ENCODE data around the gene IGSF11. TPM values are rescaled to one million over a fixed set of nuclear protein-coding genes. Genes with fewer than 3 reads are reported as not detected.

IGSF11 gene
- total RNA-seq, 1 donor from 2014 or later: 0.14 TPM

GRCh38 chr3:118951089-118951488, 83.6 kb downstream of the IGSF11 start:
- intact Hi-C loops (cut with micrococcal nuclease): no loop called here

GRCh38 chr3:118949113-118949760, 85.4 kb downstream of the IGSF11 start:
- intact Hi-C loops (cut with micrococcal nuclease): loop anchor here (5.0 kb wide), 1 partner anchor 83 kb away; the partner anchor contains the start of gene IGSF11

- intact Hi-C loops (cut with micrococcal nuclease): loop anchor here (5.0 kb wide), 1 partner anchor 84 kb away; the partner anchor contains the start of gene IGSF11
Observed at GRCh38 chr3:118948146-118948545, 86.5 kb downstream of the IGSF11 start.

GRCh38 chr3:118946449-118946848, 88.2 kb downstream of the IGSF11 start:
- intact Hi-C loops (cut with micrococcal nuclease): loop anchor here (5.0 kb wide), 1 partner anchor 86 kb away; the partner anchor contains the start of gene IGSF11

- intact Hi-C loops (cut with micrococcal nuclease): loop anchor here (5.0 kb wide), 1 partner anchor 86 kb away; the partner anchor contains the start of gene IGSF11
Observed at GRCh38 chr3:118945834-118946233, 88.8 kb downstream of the IGSF11 start.

GRCh38 chr3:118943597-118943996, 91.0 kb downstream of the IGSF11 start:
- intact Hi-C loops (cut with micrococcal nuclease): no loop called here

- intact Hi-C loops (cut with micrococcal nuclease): no loop called here
Observed at GRCh38 chr3:118942671-118943070, 92.0 kb downstream of the IGSF11 start.

- intact Hi-C loops (cut with micrococcal nuclease): no loop called here
Observed at GRCh38 chr3:118942195-118942594, 92.5 kb downstream of the IGSF11 start.

- intact Hi-C loops (cut with micrococcal nuclease): no loop called here
Observed at GRCh38 chr3:118941236-118941635, 93.4 kb downstream of the IGSF11 start.

- intact Hi-C loops (cut with micrococcal nuclease): no loop called here
Observed at GRCh38 chr3:118938183-118938961, 96.3 kb downstream of the IGSF11 start.

- intact Hi-C loops (cut with micrococcal nuclease): no loop called here
Observed at GRCh38 chr3:118936811-118937210, 97.8 kb downstream of the IGSF11 start.

GRCh38 chr3:118932822-118933558, 101.7 kb downstream of the IGSF11 start:
- intact Hi-C loops (cut with micrococcal nuclease): no loop called here

GRCh38 chr3:118931996-118932395, 102.7 kb downstream of the IGSF11 start:
- intact Hi-C loops (cut with micrococcal nuclease): no loop called here

GRCh38 chr3:118927449-118927848, 107.2 kb downstream of the IGSF11 start:
- intact Hi-C loops (cut with micrococcal nuclease): no loop called here

GRCh38 chr3:118912188-118912587, 122.5 kb downstream of the IGSF11 start:
- intact Hi-C loops (cut with micrococcal nuclease): no loop called here

GRCh38 chr3:118910332-118910731, 124.3 kb downstream of the IGSF11 start:
- intact Hi-C loops (cut with micrococcal nuclease): no loop called here

GRCh38 chr3:118909763-118910162, 124.9 kb downstream of the IGSF11 start:
- intact Hi-C loops (cut with micrococcal nuclease): no loop called here

- intact Hi-C loops (cut with micrococcal nuclease): no loop called here
Observed at GRCh38 chr3:118907909-118908308, 126.7 kb downstream of the IGSF11 start.

GRCh38 chr3:118900737-118901525, 133.7 kb downstream of the IGSF11 start:
- intact Hi-C loops (cut with micrococcal nuclease): no loop called here

- intact Hi-C loops (cut with micrococcal nuclease): no loop called here
Observed at GRCh38 chr3:118890206-118890605, 144.4 kb downstream of the IGSF11 start.

GRCh38 chr3:118889691-118890090, 145.0 kb downstream of the IGSF11 start:
- intact Hi-C loops (cut with micrococcal nuclease): loop anchor here (10.0 kb wide), 1 partner anchor 455 kb away; no protein-coding TSS in a partner anchor

All from T-helper 2 cell treated with Interferon-gamma antibody and Interleukin-4, amounts not matched to agents 100 ng/mL and 5 ng/mL, for 36 hours (primary cell).